K562 (cell line): ENCODE data around the gene RHBDD1. TPM values are rescaled to one million over a fixed set of nuclear protein-coding genes. Genes with fewer than 3 reads are reported as not detected.

Experiments used
- BRCA1 ChIP-seq, 2 experiments: fragments of 450-650 bp in 1 of 2; sonication (generic) in 1 of 2; formaldehyde crosslinking in 1 of 2; IDR thresholded peaks; 2 replicates each; pipeline versions ENCODE4 v1.5.0 to v1.6.1; 2017 to 2020; ENCODE audit warnings: mild to moderate bottlenecking in 1 of 2, missing genetic modification reagents in 1 of 2
- CHCHD3 ChIP-seq: fragments of 250-450 bp; sonication (Bioruptor Pico); IDR thresholded peaks from 2 replicates; pipeline ENCODE4 v2.1.2; 2022; ENCODE audit warnings: mild to moderate bottlenecking
- DIDO1 ChIP-seq: fragments of 450-650 bp; IDR thresholded peaks from 2 replicates; pipeline ENCODE4 v1.6.1; 2016; ENCODE audit warnings: low read depth, missing biosample characterization, missing genetic modification characterization
- E2F4 ChIP-seq: sonication (generic); formaldehyde crosslinking; IDR thresholded peaks from 2 replicates; pipeline ENCODE4 v1.8.0; 2022; ENCODE audit warnings: mild to moderate bottlenecking, low read depth, missing genetic modification reagents
- ELF4 ChIP-seq: fragments of 450-650 bp; formaldehyde crosslinking; IDR thresholded peaks from 2 replicates; pipeline ENCODE4 v1.4.0; 2022; ENCODE audit warnings: missing genetic modification characterization
- ELK3 ChIP-seq: fragments of 450-650 bp; formaldehyde crosslinking; IDR thresholded peaks from 2 replicates; pipeline ENCODE4 v1.4.0; 2020; ENCODE audit warnings: mild to moderate bottlenecking
- FOXK2 ChIP-seq, 2 experiments: fragments of 450-650 bp; IDR thresholded peaks in 1 of 2; conservative IDR thresholded peaks in 1 of 2; 2 replicates each; pipeline ENCODE4 v1.6.1; 2016; ENCODE audit warnings: low read depth in 2 of 2, mild to moderate bottlenecking in 1 of 2
- HIVEP1 ChIP-seq: fragments of 250-450 bp; sonication (Bioruptor Pico); IDR thresholded peaks from 2 replicates; pipeline ENCODE4 v1.4.0; 2020; ENCODE audit warnings: mild to moderate bottlenecking
- ILK ChIP-seq: fragments of 450-650 bp; IDR thresholded peaks from 2 replicates; pipeline ENCODE4 v1.6.1; 2016; ENCODE audit warnings: missing genetic modification characterization, low read depth, mild to moderate bottlenecking, missing compliant biosample characterization, moderate library complexity, borderline replicate concordance
- MAFK ChIP-seq: IDR thresholded peaks from 2 replicates; pipeline ENCODE4 v1.6.1; 2011; ENCODE audit warnings: low read length, improper control_type of control experiment
- MBD1 ChIP-seq: fragments of 250-450 bp; sonication (Bioruptor Pico); IDR thresholded peaks from 2 replicates; pipeline ENCODE4 v1.8.0; 2022; ENCODE audit warnings: inconsistent platforms
- NCOA4 ChIP-seq: fragments of 450-650 bp; IDR thresholded peaks from 2 replicates; pipeline ENCODE4 v1.6.1; 2018; ENCODE audit warnings: mild to moderate bottlenecking; ENCODE audit not compliant: partially characterized antibody
- RBFOX2 ChIP-seq: fragments of 200-400 bp; formaldehyde crosslinking; IDR thresholded peaks from 2 replicates; pipeline ENCODE4 v1.6.1; 2017; ENCODE audit warnings: low read depth, mild to moderate bottlenecking, low read length, moderate library complexity
- RUNX1 ChIP-seq: sonication (generic); IDR thresholded peaks from 2 replicates; pipeline ENCODE4 v1.6.1; 2016; ENCODE audit warnings: antibody characterized with exemption, low read depth
- SLC30A9 ChIP-seq: fragments of 250-450 bp; sonication (Bioruptor Pico); IDR thresholded peaks from 2 replicates; pipeline ENCODE4 v1.8.0; 2022; ENCODE audit warnings: mild to moderate bottlenecking, moderate library complexity
- STAT5A ChIP-seq: IDR thresholded peaks from 2 replicates; pipeline ENCODE4 v1.6.1; 2012; ENCODE audit warnings: low read length, inconsistent platforms, borderline replicate concordance
- TRIM28 ChIP-seq: fragments of 450-650 bp; IDR thresholded peaks from 2 replicates; pipeline ENCODE4 v1.6.1; 2017
- ZBTB17 ChIP-seq: fragments of 450-650 bp; formaldehyde crosslinking; IDR thresholded peaks from 2 replicates; pipeline ENCODE4 v1.4.0; 2020; ENCODE audit warnings: mild to moderate bottlenecking
- ZNF175 ChIP-seq: fragments of 200-800 bp; sonication (Bioruptor generic); IDR thresholded peaks from 2 replicates; pipeline ENCODE4 v1.6.1; 2016; ENCODE audit warnings: low read depth, mild to moderate bottlenecking, missing genetic modification characterization, missing compliant biosample characterization
- ZNF212 ChIP-seq: fragments of 450-650 bp; formaldehyde crosslinking; IDR thresholded peaks from 2 replicates; pipeline ENCODE4 v1.4.0; 2020; ENCODE audit warnings: mild to moderate bottlenecking
- ZNF232 ChIP-seq: sonication (generic); formaldehyde crosslinking; IDR thresholded peaks from 2 replicates; pipeline ENCODE4 v1.8.0; 2022; ENCODE audit warnings: mild to moderate bottlenecking, missing genetic modification reagents
- ZNF586 ChIP-seq: fragments of 450-650 bp; formaldehyde crosslinking; conservative IDR thresholded peaks from 2 replicates; pipeline ENCODE4 v1.4.0; 2020; ENCODE audit warnings: mild to moderate bottlenecking, moderate library complexity
- polyA plus RNA-seq, 8 experiments: library from polyadenylated mRNA; depleted of rRNA in 4 of 8; stranded (reverse) in 5 of 8; unstranded in 3 of 8; fragments of >200 nt; fragmentation: Nextera tagmentation in 2 of 8; fragmentation: Illumina TruSeq in 1 of 8; extraction: Ambion mirVana in 2 of 8; extraction: Trizol in 1 of 8; gene quantifications; 2 replicates each; pipeline versions ENCODE4 v1.2.1 to v1.2.3, GENCODE V29; 2011 to 2014; ENCODE audit warnings: inconsistent platforms in 1 of 8, missing spikeins in 1 of 8
- total RNA-seq, 7 experiments: library from RNA; depleted of rRNA in 6 of 7; stranded (reverse); fragments of >200 nt in 6 of 7; fragmentation: Illumina TruSeq in 2 of 7; extraction: Trizol in 2 of 7; gene quantifications; 2 replicates each; pipeline versions ENCODE4 v1.2.1 to v1.2.3, GENCODE V29; 2011 to 2021; ENCODE audit warnings: low replicate concordance in 1 of 7
- TF ChIP-seq, protein P1 (sequence below): fragments of 450-650 bp; formaldehyde crosslinking; IDR thresholded peaks from 2 replicates; pipeline ENCODE4 v1.4.0; 2022; ENCODE audit warnings: mild to moderate bottlenecking, moderate library complexity
- TF ChIP-seq, protein P2 (sequence below): sonication (generic); formaldehyde crosslinking; IDR thresholded peaks from 2 replicates; pipeline ENCODE4 v1.8.1; 2022; ENCODE audit warnings: missing genetic modification reagents

RHBDD1 gene
- total and polyA plus RNA-seq, 9 of the 15 experiments (the other 6 are each of a cell fraction or from before 2014, with no cell fraction given): 4.8 to 34.8 (median 15.6) TPM

DNA sequence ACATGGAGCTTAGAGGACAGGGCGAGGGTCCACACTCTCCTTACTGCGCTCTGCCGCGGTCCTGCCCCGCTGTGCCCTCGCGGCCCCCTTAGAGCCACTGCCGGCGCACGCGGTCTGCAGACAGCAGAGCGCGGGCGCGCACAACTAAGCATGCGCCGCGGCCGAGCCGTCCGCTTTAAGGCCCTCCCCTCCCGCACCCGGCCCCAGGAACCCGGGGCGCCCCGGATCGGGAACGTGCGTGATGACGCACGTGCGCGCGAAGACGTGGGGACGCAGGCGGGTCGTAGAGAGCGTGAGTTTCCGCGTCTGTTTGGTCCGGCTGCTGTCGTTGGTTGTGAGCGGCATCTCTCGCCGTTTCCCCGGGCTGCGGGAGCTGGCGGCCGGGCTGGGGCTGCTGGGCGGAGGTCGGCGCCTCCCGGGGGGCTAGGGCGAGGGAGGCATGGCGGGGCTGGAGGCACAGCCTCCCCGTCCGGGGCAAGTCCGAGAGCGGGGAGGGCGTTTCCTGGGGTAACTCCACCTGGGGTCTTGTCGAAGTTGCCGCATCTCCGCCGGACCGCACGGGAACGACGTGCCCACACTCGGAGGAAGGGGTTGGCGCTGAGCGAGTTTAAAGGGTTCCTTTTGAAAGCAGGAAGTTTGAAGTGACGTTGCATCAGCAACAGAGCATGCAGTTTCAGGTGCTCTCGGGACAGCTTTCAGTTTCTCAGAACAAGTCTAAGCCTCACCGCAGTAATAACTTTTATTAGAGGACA is at the start of gene RHBDD1 (continued):
- TF ChIP-seq, protein P1, sequence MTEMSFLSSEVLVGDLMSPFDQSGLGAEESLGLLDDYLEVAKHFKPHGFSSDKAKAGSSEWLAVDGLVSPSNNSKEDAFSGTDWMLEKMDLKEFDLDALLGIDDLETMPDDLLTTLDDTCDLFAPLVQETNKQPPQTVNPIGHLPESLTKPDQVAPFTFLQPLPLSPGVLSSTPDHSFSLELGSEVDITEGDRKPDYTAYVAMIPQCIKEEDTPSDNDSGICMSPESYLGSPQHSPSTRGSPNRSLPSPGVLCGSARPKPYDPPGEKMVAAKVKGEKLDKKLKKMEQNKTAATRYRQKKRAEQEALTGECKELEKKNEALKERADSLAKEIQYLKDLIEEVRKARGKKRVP (CRISPR knock-in tag): peak; percentile 80
- TF ChIP-seq RUNX1: no peak
- peak; percentile 94 for TF ChIP-seq ZNF232 (CRISPR knock-in tag)
- no peak; the same call in 1 of the 2 replicates for TF ChIP-seq ZBTB17
- peak; percentile 69 for TF ChIP-seq CHCHD3 (CRISPR knock-in tag)
- peak; percentile 99 for TF ChIP-seq RBFOX2
- no peak for TF ChIP-seq ZNF586 (CRISPR knock-in tag)
- no peak for TF ChIP-seq ZNF175 (CRISPR knock-in tag)
- no peak for TF ChIP-seq MAFK
- TF ChIP-seq E2F4 (CRISPR knock-in tag): 0 out of 2 replicates have a peak, but pooled peaks have one; percentile 28
- TF ChIP-seq ELF4 (CRISPR knock-in tag): no peak
- no peak for TF ChIP-seq HIVEP1 (CRISPR knock-in tag)
- no peak for TF ChIP-seq STAT5A
- peak in 1 of 2 experiments; percentile 8; a peak in 1 of 4 replicates for TF ChIP-seq FOXK2 (conservative IDR thresholded peaks at IDR 0.05 in 1 of 2, IDR thresholded peaks at IDR 0.05 in 1 of 2; ENCODE audit: low read depth in 2 of 2)
- TF ChIP-seq ELK3: no peak
- no peak for TF ChIP-seq NCOA4
- TF ChIP-seq MBD1 (CRISPR knock-in tag): no peak
- TF ChIP-seq ILK (tag): no peak
- no peak for TF ChIP-seq BRCA1 (IDR thresholded peaks at IDR 0.05)
- no peak for TF ChIP-seq BRCA1 (CRISPR knock-in tag; IDR thresholded peaks at IDR 0.05)
- TF ChIP-seq, protein P2, sequence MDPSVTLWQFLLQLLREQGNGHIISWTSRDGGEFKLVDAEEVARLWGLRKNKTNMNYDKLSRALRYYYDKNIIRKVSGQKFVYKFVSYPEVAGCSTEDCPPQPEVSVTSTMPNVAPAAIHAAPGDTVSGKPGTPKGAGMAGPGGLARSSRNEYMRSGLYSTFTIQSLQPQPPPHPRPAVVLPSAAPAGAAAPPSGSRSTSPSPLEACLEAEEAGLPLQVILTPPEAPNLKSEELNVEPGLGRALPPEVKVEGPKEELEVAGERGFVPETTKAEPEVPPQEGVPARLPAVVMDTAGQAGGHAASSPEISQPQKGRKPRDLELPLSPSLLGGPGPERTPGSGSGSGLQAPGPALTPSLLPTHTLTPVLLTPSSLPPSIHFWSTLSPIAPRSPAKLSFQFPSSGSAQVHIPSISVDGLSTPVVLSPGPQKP (CRISPR knock-in tag): no peak
- TF ChIP-seq SLC30A9 (CRISPR knock-in tag): no peak
- no peak for TF ChIP-seq DIDO1 (tag)
- no peak for TF ChIP-seq TRIM28
- no peak for TF ChIP-seq ZNF212
